ENCODE results near the gene CPZ.

The CPZ gene

DNA sequence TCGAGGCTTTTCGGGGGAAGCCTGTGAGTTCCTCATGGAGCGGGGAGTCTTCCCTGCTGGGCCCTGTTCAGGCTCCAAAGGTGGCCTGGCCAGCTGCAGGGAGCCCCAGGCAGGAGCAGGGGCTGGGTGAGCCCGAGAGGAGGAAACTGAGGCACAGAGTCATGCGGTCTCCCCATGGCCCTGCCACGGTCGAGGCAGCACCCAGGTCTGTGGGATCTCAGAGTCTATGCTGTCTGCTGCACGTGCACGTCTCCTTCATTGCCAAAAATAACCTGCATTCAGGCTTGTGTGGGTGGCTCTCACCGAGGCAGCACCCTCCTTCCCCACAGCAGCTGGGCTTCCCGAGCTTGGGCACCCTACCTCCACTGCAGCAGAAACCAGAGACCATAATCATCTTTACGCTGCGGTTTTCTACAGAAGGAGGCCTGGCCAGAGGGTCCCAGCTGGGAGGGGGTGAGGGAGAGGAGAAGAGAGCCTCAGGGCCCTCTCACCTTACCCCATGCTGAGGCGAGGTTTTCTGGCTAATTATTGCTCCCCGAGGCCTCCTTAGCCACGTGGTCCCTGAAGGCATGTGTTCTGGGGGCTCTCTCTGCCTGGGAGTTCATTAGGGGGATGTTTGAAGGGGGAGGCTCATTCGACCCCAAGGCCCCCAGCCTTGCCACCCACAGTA lies 64.3 kb downstream of the CPZ start:
- no peak for DNase-seq

DNA sequence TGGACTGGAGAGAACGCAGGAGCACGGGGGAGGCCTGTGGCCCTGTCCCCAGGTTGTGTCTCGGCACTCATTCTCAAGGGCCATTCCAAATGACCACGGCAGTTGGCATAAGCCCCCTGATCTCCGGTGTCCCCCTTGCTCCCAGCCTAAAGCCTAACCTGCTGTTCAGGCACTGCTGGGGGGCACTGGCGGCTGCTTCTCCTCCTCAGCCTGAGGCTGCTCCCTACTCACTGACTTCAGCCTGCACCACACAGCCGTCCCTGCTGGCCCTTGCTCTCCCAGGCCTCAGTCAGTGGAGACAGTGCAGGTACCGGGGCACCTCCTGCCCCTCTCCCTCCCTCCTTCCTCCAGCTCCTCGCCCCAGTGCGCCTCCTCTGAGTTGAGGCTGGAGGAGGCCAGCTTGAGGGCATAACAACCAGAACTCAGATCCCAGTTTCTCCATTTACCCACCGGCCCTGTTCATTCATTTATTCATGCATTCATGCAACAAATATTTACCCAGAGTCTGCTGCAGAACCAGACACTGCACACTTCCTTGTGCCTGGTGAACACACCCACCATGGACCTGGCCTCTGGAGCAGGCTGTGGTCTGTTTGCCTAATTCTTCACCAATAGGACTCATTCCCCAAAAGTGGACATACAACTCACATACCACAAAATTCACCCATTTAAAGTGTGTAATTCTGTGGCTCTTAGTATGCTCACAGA lies 65.0 kb downstream of the CPZ start:
- no peak for DNase-seq

DNA sequence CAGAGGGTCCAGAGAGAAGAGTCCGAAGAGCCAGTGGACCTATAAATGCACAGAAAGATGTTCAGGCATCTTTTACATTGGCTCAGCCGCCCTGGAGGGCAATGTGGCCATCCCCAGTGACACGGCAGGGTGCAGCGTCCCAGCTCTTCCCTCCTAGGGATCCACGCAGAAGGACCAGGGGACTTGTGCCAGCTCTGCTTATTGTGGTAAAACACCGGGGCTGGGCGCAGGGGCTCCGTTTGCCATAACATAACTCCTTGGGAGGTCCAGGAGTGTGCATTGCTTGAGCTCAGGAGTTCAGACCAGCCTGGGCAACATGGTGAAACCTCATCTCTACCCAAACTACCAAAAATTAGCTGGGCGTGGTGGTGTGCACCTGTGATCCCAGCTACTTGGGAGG lies 70.2 kb downstream of the CPZ start:
- no peak for DNase-seq

DNA sequence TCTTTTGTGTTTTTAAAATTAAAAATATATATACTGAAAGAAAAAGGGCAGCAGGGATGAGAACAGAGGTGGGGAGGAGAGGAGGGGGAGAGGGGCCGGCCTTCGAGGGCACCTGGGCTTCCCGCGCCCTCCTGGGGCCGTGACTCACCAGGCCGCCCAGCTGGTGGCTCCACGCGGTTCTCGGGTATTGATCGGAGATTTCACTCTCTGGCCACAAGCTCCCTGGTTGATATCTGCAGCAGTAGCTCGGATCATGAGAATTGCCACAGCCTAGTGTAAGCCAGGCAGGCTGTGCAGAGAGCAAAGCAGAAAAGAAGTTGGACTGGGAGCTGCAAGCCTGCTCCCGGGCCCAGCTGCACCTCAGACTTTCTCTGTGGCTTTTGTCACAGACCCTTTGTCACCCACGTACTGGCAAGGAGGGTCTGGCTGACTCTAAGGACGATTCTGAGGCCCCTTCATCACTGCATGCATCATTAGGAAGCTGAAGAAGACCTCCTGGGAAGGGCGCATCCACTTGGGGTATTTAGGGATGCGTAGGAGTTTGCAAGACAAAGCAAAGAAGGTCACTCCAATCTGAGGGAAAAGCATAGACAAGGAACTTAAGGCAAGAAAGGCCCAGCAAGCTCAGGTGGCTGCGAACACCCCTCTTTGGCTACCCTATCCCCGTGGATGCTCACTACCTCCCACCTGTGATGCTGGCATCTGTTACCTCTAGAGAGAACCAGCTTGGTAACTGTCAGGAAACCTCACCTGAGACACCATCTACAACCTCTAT lies 71.7 kb downstream of the CPZ start:
- DNase-seq = no peak

DNA sequence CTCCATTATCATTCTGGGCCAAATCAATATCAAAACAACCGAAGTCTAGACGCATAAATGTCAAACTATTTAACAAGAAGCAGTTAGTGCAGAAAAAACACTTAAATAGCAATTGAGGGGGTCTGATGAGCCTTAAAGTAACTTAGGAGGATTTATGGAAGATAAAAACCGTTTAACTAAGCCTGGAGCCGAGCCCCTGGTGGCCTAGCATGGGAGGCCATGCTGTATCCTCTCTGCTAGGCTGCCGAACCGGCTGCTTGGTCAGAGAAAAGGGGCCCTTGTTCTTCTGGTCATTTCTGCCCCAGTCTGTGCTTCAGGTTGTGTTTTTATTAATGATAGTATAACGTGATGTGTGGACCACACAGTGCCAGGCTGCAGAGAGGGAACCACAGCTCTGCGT lies 72.4 kb downstream of the CPZ start:
- DNase-seq = no peak

DNA sequence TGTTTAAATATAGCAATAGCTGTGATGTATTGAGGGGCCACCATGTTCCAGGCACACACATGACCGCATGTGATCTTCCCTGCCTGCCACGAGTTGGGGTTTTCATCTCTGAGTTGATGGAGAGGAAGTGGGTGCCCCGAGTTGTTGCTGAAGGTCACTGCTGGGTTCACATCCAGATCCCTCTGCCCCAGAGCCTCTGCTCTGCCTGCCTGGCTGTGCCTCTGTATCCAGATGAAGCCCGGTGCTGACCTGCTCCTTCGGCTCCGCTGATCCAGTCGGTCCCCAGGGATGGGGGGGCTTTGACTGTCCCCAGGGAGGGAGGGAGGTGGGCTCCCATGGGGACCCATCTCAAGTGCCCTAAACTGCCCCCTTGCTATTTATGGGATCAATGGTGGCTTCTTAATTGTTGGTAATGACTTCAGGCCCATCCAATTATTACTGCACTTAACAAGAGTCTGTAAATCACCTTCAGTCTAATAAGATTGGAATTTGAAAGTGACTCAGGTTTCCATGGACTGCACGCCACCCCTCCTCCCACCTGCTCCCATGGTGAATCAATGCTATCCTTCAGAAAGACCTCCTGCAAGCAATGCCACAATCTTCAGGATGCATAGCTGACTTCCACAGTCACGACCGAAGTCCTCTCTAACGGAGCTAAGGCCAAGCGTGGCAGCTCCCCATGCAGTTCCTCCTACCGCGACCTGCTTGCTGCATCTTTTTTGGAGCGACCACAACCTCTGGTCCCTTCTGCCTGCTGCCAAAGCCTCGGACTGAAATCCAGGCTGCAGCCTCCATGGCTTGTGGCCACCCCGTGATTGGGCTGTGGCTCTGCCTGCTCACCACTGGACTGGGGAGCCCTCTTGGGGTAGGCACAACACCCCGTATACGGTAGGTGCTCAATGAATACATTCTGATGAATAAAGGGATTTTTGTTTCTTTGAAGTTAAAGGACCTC lies 73.1 kb downstream of the CPZ start:
- DNase-seq = peak; percentile 53

DNA sequence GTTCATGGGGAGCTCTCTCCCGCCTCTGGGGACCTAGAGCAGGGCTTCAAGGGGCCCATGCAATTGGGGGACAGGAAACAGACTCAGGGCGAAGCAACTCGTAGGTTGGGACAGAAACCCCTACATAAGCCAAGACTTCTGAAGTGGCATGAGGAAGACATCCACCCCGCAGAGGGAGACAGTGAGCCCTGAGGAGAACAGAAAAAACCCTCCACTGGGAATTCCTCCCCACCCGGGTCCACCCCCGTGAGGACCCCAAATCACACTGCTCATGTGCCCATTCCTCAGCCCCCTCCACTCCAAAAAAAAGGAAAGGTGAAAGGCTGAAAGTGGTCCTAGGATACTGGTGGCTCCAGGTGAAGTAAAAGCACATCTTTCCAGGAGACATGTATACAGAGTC lies 74.0 kb downstream of the CPZ start:
- DNase-seq = no peak
